Activated naive CD4-positive, alpha-beta T cell treated with anti-CD3 and anti-CD28 coated beads for 36 hours (primary cell): ENCODE results near the gene IGF1R. TPM values are rescaled to one million over a fixed set of nuclear protein-coding genes. Genes with fewer than 3 reads are reported as not detected.
"Not testable (repeated sequence)": the region's sequence is repeated elsewhere in the genome, so short reads cannot be mapped to it uniquely, and the experiment has no call there.

Source experiments
- CTCF ChIA-PET: fragments of 350-600 bp; sonication (Branson Sonifier 250); formaldehyde crosslinking; loops from one replicate; lab custom pipeline; 2021; ENCODE audit warnings: antibody characterized with exemption; lab: Charles Lee
- DNase-seq: peaks from one replicate; pipeline ENCODE4 v3.0.0-alpha.2; 2020
- H3K27ac Mint-ChIP-seq: one replicate; pipeline ENCODE4 v1.8.0; 2021; ENCODE audit warnings: mild to moderate bottlenecking, mixed read lengths
- H3K27me3 Mint-ChIP-seq: one replicate; pipeline ENCODE4 v1.8.0; 2021; ENCODE audit warnings: low read depth, mixed read lengths
- H3K36me3 Mint-ChIP-seq: one replicate; pipeline ENCODE4 v1.8.0; 2021; ENCODE audit warnings: low read depth, mixed read lengths
- H3K4me1 Mint-ChIP-seq: one replicate; pipeline ENCODE4 v1.8.0; 2021; ENCODE audit warnings: low read depth, mixed read lengths
- H3K4me3 Mint-ChIP-seq: one replicate; pipeline ENCODE4 v1.8.0; 2021; ENCODE audit warnings: mild to moderate bottlenecking, moderate library complexity, mixed read lengths
- H3K9me3 Mint-ChIP-seq: one replicate; pipeline ENCODE4 v1.8.0; 2021; ENCODE audit warnings: mixed read lengths
- intact Hi-C: fragments of 100-400 bp; cut with micrococcal nuclease; formaldehyde crosslinking; loops from one replicate; pipeline ENCODE4 v1.15.1; 2023
- microRNA-seq: library from miRNA; unstranded; fragments of <30 nt; microRNA quantifications from one replicate; pipeline ENCODE4 v1.2.0, GENCODE V29; 2022; ENCODE audit warnings: borderline microRNAs expressed, borderline replicate concordance
- total RNA-seq, 2 experiments: library from RNA; stranded (reverse); gene quantifications; one replicate each; pipeline ENCODE4 v1.2.3, GENCODE V29; 2021

Gene IGF1R
- total RNA-seq, 2 experiments from 2014 or later = 25.6 to 26.6 TPM

DNA sequence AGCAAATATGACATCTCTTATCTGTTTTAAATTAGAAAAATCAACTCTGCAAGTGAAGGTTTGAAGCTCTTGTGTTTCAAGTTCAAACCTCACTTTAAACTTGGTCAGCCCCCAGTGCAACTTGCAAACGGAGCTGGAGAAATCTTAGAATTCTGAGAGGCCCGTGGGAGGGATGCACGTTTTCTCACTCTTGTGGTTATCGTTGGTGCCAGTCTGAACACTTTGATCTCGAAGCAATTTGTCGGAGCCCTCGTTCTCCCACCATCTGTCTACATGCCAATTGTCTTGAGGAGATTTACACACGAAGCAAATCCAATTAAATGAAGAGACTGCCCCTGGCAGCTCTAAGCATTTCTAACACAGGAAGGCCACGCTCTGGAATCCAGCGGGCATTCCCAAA, 355.0 kb downstream of the IGF1R start:
- H3K27ac Mint-ChIP-seq, intact Hi-C loops, DNase-seq, H3K4me3 Mint-ChIP-seq, H3K36me3 Mint-ChIP-seq, H3K9me3 Mint-ChIP-seq, CTCF ChIA-PET, H3K4me1 Mint-ChIP-seq, H3K27me3 Mint-ChIP-seq: not testable (repeated sequence)

DNA sequence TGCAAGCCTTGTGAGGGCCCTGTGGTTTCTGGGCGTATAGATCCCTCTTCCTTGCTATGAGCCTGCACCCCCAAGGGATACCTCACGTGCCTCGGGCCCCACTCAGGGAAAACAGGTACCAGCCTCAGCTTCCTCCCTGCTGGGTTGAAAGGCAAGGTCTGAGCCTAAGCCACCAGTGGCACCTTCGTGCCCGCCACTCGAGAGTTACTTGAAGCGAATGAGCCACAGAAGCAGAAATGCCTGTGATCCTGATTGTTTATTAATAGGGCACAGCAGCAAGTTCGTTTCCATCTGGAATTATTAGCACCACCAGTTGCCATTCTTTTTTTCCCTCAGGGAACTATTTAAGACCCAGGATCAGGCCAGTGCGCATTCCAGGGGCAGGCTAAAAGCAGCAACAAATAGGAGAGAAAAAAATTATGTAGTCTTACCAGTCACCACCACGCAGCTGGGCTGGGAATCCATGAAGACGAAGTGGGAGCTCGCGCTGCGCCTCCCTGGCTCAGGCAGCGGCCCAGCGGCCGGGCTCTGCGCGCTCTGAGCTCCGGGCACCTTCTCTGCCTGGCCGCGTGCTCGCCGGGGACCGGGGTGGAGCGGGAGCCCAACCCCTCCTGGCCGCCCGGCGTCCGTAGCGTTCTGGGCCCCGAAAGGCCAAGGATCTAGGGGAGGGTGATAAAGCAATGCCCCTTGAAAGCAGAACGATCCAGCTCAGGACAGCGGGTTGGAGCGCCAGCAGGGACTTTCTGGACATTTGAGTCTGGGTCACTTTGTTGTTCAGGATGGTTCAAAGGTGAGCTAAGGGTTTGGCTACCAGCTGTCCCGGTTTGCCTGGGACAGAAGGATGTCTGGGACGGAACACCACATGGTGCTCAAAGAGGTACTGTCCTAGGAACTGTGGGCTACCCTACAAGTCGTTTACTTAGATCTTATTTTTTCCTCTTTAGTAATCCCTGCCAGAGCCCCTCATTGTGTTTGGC, 356.9 kb downstream of the IGF1R start:
- CTCF ChIA-PET = interaction anchor here (0.5 kb wide), 1 partner anchor 442 kb away, joined by 3 read pairs; no protein-coding TSS in a partner anchor

DNA sequence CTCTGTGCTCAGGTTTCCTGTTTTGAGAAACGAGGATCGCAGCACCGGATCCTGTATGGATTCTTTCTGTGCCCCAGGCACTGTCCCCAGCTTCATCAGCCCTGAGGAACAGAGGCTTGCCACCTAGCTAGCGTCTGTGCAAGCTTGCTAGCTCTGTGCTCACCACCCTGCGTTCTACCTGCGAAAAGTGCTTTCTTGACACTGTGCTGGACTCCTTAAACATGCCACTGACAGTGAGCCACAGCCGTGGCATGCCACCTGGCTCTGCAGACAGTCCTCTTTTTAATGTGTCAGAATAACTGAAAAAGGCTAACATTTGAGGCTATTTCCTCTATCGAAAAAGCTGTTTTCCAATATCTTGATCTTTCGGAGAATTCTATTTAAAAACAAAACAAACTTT, 357.8 kb downstream of the IGF1R start:
- CTCF ChIA-PET = interaction anchor here (0.5 kb wide), 1 partner anchor 443 kb away, joined by 3 read pairs; no protein-coding TSS in a partner anchor
- Mint-ChIP-seq H3K27ac (no peak overlapping the region), H3K36me3 (no peaks in the 10 kb centered on the region), H3K4me1 (peaks cover 7% of the 10 kb centered on the region), H3K4me3 (no peak overlapping the region), H3K9me3 (no peaks in the 10 kb centered on the region), H3K27me3 (peaks cover 6% of the 10 kb centered on the region)
- DNase-seq = no peak
- intact Hi-C loops = no loop called here

More for the DNA sequence above, 356.9 kb downstream of the IGF1R start:
- H3K4me3 Mint-ChIP-seq, intact Hi-C loops, H3K36me3 Mint-ChIP-seq, H3K27me3 Mint-ChIP-seq, H3K27ac Mint-ChIP-seq, H3K4me1 Mint-ChIP-seq, H3K9me3 Mint-ChIP-seq, DNase-seq: not testable (repeated sequence)

DNA sequence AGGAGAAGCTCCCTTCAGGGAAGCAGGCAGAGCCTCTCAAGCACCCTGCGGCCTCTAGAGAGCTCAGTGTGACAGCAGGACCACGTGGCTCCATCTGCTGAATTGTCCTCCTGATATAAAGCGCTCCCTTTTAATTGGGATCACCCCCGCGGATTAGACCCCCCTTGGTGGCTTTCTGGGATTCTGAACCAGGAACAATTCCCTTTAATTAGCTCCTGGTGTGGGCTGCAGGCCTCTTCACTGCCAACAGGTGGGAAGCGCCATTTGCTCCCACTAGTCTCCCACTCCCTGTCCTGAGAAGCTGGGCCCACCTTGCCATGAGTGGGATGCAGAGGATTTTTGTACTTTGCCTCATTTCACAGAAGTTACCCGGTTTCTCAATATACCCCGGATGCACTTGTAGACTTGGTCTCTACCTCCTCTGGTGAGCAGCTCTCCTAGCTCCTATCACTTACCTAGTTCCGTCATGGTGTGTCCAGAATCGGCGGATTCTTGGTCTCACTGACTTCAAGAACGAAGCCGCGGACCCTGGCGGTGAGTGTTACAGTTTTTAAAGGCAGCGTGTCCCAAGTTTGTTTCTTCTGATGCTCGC, 358.7 kb downstream of the IGF1R start:
- CTCF ChIA-PET = interaction anchor here (0.7 kb wide), 1 partner anchor 1012 kb away, joined by 3 read pairs; no protein-coding TSS in a partner anchor

DNA sequence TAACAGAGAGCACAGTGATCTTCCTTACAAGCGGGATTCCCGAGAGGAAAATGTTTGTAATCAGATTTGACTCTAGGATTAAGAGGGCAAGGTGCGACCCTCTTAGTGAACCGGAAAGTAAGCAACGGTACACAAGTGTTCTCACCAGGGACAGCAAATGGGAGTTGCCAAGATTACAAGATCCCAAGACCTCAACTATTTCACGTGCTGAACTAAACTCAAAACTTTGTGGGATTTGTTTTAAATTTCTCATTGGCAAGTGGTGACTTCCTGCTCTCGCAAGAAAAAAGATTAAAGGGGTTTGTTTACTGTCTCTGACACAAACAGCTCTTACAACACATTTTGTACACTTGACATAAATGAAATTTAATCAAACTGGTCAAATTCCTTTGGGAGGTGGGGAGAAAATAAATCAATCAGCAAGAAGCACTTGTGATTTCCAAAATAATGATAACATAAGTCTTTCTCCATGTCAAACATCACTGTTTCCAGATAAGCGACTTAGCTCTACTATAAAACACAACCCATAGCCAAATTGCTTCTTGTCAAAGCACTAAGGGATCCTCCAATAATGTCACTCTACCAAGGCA, 361.5 kb downstream of the IGF1R start:
- Mint-ChIP-seq H3K27me3 (peaks cover 6% of the 10 kb centered on the region), H3K4me1 (no peaks in the 10 kb centered on the region), H3K9me3 (no peaks in the 10 kb centered on the region), H3K36me3 (no peaks in the 10 kb centered on the region), H3K4me3 (no peak overlapping the region), H3K27ac (no peak overlapping the region)
- intact Hi-C loops = loop anchor here (10.0 kb wide), 1 partner anchor 1045 kb away; the partner anchor contains the start of gene ARRDC4
- no peak for DNase-seq
- CTCF ChIA-PET = interaction anchor here (0.6 kb wide), 1 partner anchor 13 kb away, joined by 3 read pairs; no protein-coding TSS in a partner anchor

More for the DNA sequence above, 358.7 kb downstream of the IGF1R start:
- Mint-ChIP-seq H3K27ac (peak overlapping the region; percentile 53), H3K36me3 (no peaks in the 10 kb centered on the region), H3K4me1 (peaks cover 7% of the 10 kb centered on the region), H3K27me3 (peaks cover 6% of the 10 kb centered on the region), H3K9me3 (no peaks in the 10 kb centered on the region), H3K4me3 (no peak overlapping the region)
- DNase-seq = no peak
- intact Hi-C loops = no loop called here

DNA sequence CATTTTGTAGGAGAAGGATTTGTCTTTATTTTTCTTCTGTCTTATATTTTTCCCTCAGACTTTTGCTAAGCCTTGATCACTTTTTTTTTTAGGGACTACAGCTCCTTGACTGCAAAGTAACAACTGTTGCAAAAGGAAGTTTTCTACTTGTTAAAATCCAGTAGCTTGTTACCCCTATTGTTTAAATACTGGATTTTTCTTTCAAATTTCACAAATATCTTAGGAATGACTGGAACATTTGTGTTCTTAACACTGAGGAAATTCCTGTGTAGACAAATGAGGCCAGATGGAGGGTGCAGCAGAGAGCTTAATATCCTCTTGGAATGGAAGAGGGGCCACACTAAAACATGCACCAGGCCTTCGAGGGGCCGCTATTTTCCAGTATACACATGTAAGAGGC, 362.4 kb downstream of the IGF1R start:
- Mint-ChIP-seq H3K4me3 (no peak overlapping the region), H3K27me3 (peaks cover 8% of the 10 kb centered on the region), H3K27ac (no peak overlapping the region), H3K4me1 (no peaks in the 10 kb centered on the region), H3K9me3 (no peaks in the 10 kb centered on the region), H3K36me3 (no peaks in the 10 kb centered on the region)
- intact Hi-C loops = loop anchor here (10.0 kb wide), 1 partner anchor 1046 kb away; the partner anchor contains the start of gene ARRDC4
- DNase-seq = no peak
- CTCF ChIA-PET = no interaction called here

Small RNAs within 50 kb of the gene (microRNA-seq; reads per million reads assigned to microRNA genes)
- gene MIR4714 = 2.2 reads per million
